ENCODE data around the gene AFAP1.

AFAP1 gene

GRCh38 chr4:7795983-7796382 is 143.7 kb downstream of the AFAP1 start:
- Histone ChIP-seq H3K36me3 (ENCODE audit: control insufficient read depth in 4 of 4, insufficient read depth in 4 of 4, low read length in 3 of 4) (no peaks in the 10 kb centered on the region), H3K27ac (ENCODE audit: insufficient read depth in 1 of 2, low read depth in 1 of 2, low read length in 2 of 2, poor library complexity in 1 of 2, severe bottlenecking in 2 of 2) (no peak overlapping the region), H3K9me3 (ENCODE audit: control extremely low read depth in 1 of 5, control insufficient read depth in 4 of 5, insufficient read depth in 2 of 5, low read depth in 1 of 5, low read length in 4 of 5) (peaks cover 0 to 3% (median 0%) of the 10 kb centered on the region in 5 experiments), H3K4me3 (ENCODE audit: control insufficient read depth in 1 of 7, extremely low read depth in 1 of 7, insufficient read depth in 4 of 7, low read depth in 2 of 7, low read length in 6 of 7) (no peak overlapping the region), H3K27me3 (replicated peaks in 2 of 5; ENCODE audit: control insufficient read depth in 4 of 5, insufficient read depth in 5 of 5, low read length in 4 of 5) (peaks cover 0 to 24% (median 8%) of the 10 kb centered on the region in 5 experiments), H3K4me1 (ENCODE audit: control extremely low read depth in 1 of 4, control insufficient read depth in 4 of 4, insufficient read depth in 4 of 4, low read length in 3 of 4) (peaks cover 0 to 7% (median 0%) of the 10 kb centered on the region in 4 experiments)
- no peak for DNase-seq
- POLR2A ChIA-PET, result no interaction called here
- 94% methylated on average over 3 of the region's 8 CpGs for WGBS (ENCODE audit: insufficient coverage)
- CTCF ChIA-PET, result interaction anchor here (1.0 to 2.2 kb wide), 2 partner anchors 8 to 35 kb away, joined by 4 to 10 read pairs; no protein-coding TSS in a partner anchor

- Histone ChIP-seq H3K36me3 (ENCODE audit: control insufficient read depth in 4 of 4, insufficient read depth in 4 of 4, low read length in 3 of 4) (no peaks in the 10 kb centered on the region), H3K27ac (ENCODE audit: insufficient read depth in 1 of 2, low read depth in 1 of 2, low read length in 2 of 2, poor library complexity in 1 of 2, severe bottlenecking in 2 of 2) (no peak overlapping the region), H3K27me3 (replicated peaks in 2 of 5; ENCODE audit: control insufficient read depth in 4 of 5, insufficient read depth in 5 of 5, low read length in 4 of 5) (peaks cover 0 to 11% (median 5%) of the 10 kb centered on the region in 5 experiments), H3K4me3 (ENCODE audit: control insufficient read depth in 1 of 7, extremely low read depth in 1 of 7, insufficient read depth in 4 of 7, low read depth in 2 of 7, low read length in 6 of 7) (no peak overlapping the region), H3K4me1 (ENCODE audit: control extremely low read depth in 1 of 4, control insufficient read depth in 4 of 4, insufficient read depth in 4 of 4, low read length in 3 of 4) (peaks cover 0 to 7% (median 0%) of the 10 kb centered on the region in 4 experiments), H3K9me3 (ENCODE audit: control extremely low read depth in 1 of 5, control insufficient read depth in 4 of 5, insufficient read depth in 2 of 5, low read depth in 1 of 5, low read length in 4 of 5) (peaks cover 0 to under 1% (median 0%) of the 10 kb centered on the region in 5 experiments)
- ChIA-PET CTCF (interaction anchor here (1.2 to 1.3 kb wide), 2 partner anchors 9 to 32 kb away, joined by 3 to 5 read pairs; no protein-coding TSS in a partner anchor), POLR2A (no interaction called here)
- 55% methylated on average over 6 of the region's 10 CpGs for WGBS (ENCODE audit: insufficient coverage)
- peak; percentile 33 to 65 (median 43) for DNase-seq
Observed at GRCh38 chr4:7793186-7793585, 146.5 kb downstream of the AFAP1 start.

GRCh38 chr4:7792616-7793015 is 147.0 kb downstream of the AFAP1 start:
- 100% methylated on average over 1 of the region's 8 CpGs for WGBS (ENCODE audit: insufficient coverage)
- H3K9me3 ChIP-seq (ENCODE audit: control extremely low read depth in 1 of 5, control insufficient read depth in 4 of 5, insufficient read depth in 2 of 5, low read depth in 1 of 5, low read length in 4 of 5), result no peaks in the 10 kb centered on the region
- no peaks in the 10 kb centered on the region for H3K36me3 ChIP-seq (ENCODE audit: control insufficient read depth in 4 of 4, insufficient read depth in 4 of 4, low read length in 3 of 4)
- no peak for DNase-seq
- CTCF ChIA-PET, result interaction anchor here (1.2 to 1.3 kb wide), 2 partner anchors 10 to 31 kb away, joined by 3 to 5 read pairs; no protein-coding TSS in a partner anchor
- H3K27me3 ChIP-seq (replicated peaks in 2 of 5; ENCODE audit: control insufficient read depth in 4 of 5, insufficient read depth in 5 of 5, low read length in 4 of 5), result peaks cover 0 to 11% (median 5%) of the 10 kb centered on the region in 5 experiments
- peaks cover 0 to 7% (median 0%) of the 10 kb centered on the region in 4 experiments for H3K4me1 ChIP-seq (ENCODE audit: control extremely low read depth in 1 of 4, control insufficient read depth in 4 of 4, insufficient read depth in 4 of 4, low read length in 3 of 4)
- POLR2A ChIA-PET, result interaction anchor here (0.6 kb wide), 1 partner anchor 11 kb away, joined by 5 read pairs; no protein-coding TSS in a partner anchor
- no peak overlapping the region for H3K27ac ChIP-seq (ENCODE audit: insufficient read depth in 1 of 2, low read depth in 1 of 2, low read length in 2 of 2, poor library complexity in 1 of 2, severe bottlenecking in 2 of 2)
- H3K4me3 ChIP-seq (ENCODE audit: control insufficient read depth in 1 of 7, extremely low read depth in 1 of 7, insufficient read depth in 4 of 7, low read depth in 2 of 7, low read length in 6 of 7), result no peak overlapping the region

- peaks cover 0 to 7% (median 0%) of the 10 kb centered on the region in 4 experiments for H3K4me1 ChIP-seq (ENCODE audit: control extremely low read depth in 1 of 4, control insufficient read depth in 4 of 4, insufficient read depth in 4 of 4, low read length in 3 of 4)
- H3K27ac ChIP-seq (ENCODE audit: insufficient read depth in 1 of 2, low read depth in 1 of 2, low read length in 2 of 2, poor library complexity in 1 of 2, severe bottlenecking in 2 of 2), result no peak overlapping the region
- H3K36me3 ChIP-seq (ENCODE audit: control insufficient read depth in 4 of 4, insufficient read depth in 4 of 4, low read length in 3 of 4), result no peaks in the 10 kb centered on the region
- no peaks in the 10 kb centered on the region for H3K9me3 ChIP-seq (ENCODE audit: control extremely low read depth in 1 of 5, control insufficient read depth in 4 of 5, insufficient read depth in 2 of 5, low read depth in 1 of 5, low read length in 4 of 5)
- DNase-seq, result no peak
- POLR2A ChIA-PET, result no interaction called here
- H3K27me3 ChIP-seq (replicated peaks in 2 of 5; ENCODE audit: control insufficient read depth in 4 of 5, insufficient read depth in 5 of 5, low read length in 4 of 5), result peaks cover 0 to 11% (median 5%) of the 10 kb centered on the region in 5 experiments
- CTCF ChIA-PET, result interaction anchor here (0.7 to 1.2 kb wide), 2 partner anchors 8 to 11 kb away, joined by 3 read pairs; no protein-coding TSS in a partner anchor
- no peak overlapping the region for H3K4me3 ChIP-seq (ENCODE audit: control insufficient read depth in 1 of 7, extremely low read depth in 1 of 7, insufficient read depth in 4 of 7, low read depth in 2 of 7, low read length in 6 of 7)
- 80% methylated on average over 1 of the region's 2 CpGs for WGBS (ENCODE audit: insufficient coverage)
Observed at GRCh38 chr4:7790999-7791398, 148.7 kb downstream of the AFAP1 start.

GRCh38 chr4:7790023-7790422 is 149.6 kb downstream of the AFAP1 start:
- DNase-seq, result no peak
- Histone ChIP-seq H3K4me1 (ENCODE audit: control extremely low read depth in 1 of 4, control insufficient read depth in 4 of 4, insufficient read depth in 4 of 4, low read length in 3 of 4) (peaks cover 0 to 7% (median 0%) of the 10 kb centered on the region in 4 experiments), H3K36me3 (ENCODE audit: control insufficient read depth in 4 of 4, insufficient read depth in 4 of 4, low read length in 3 of 4) (no peaks in the 10 kb centered on the region), H3K9me3 (ENCODE audit: control extremely low read depth in 1 of 5, control insufficient read depth in 4 of 5, insufficient read depth in 2 of 5, low read depth in 1 of 5, low read length in 4 of 5) (no peaks in the 10 kb centered on the region), H3K4me3 (ENCODE audit: control insufficient read depth in 1 of 7, extremely low read depth in 1 of 7, insufficient read depth in 4 of 7, low read depth in 2 of 7, low read length in 6 of 7) (no peak overlapping the region), H3K27me3 (replicated peaks in 2 of 5; ENCODE audit: control insufficient read depth in 4 of 5, insufficient read depth in 5 of 5, low read length in 4 of 5) (peaks cover 0 to 11% (median 5%) of the 10 kb centered on the region in 5 experiments), H3K27ac (ENCODE audit: insufficient read depth in 1 of 2, low read depth in 1 of 2, low read length in 2 of 2, poor library complexity in 1 of 2, severe bottlenecking in 2 of 2) (no peak overlapping the region)
- no CpG with 5 or more reads among the region's 2 CpGs for WGBS (ENCODE audit: insufficient coverage)
- ChIA-PET POLR2A (no interaction called here), CTCF (interaction anchor here (1.2 kb wide), 1 partner anchor 12 kb away, joined by 3 read pairs; no protein-coding TSS in a partner anchor)

- Histone ChIP-seq H3K27me3 (replicated peaks in 2 of 5; ENCODE audit: control insufficient read depth in 4 of 5, insufficient read depth in 5 of 5, low read length in 4 of 5) (peaks cover 0 to 11% (median 5%) of the 10 kb centered on the region in 5 experiments), H3K4me1 (ENCODE audit: control extremely low read depth in 1 of 4, control insufficient read depth in 4 of 4, insufficient read depth in 4 of 4, low read length in 3 of 4) (peaks cover 0 to 5% (median 0%) of the 10 kb centered on the region in 4 experiments), H3K27ac (ENCODE audit: insufficient read depth in 1 of 2, low read depth in 1 of 2, low read length in 2 of 2, poor library complexity in 1 of 2, severe bottlenecking in 2 of 2) (no peak overlapping the region), H3K36me3 (ENCODE audit: control insufficient read depth in 4 of 4, insufficient read depth in 4 of 4, low read length in 3 of 4) (no peaks in the 10 kb centered on the region), H3K9me3 (ENCODE audit: control extremely low read depth in 1 of 5, control insufficient read depth in 4 of 5, insufficient read depth in 2 of 5, low read depth in 1 of 5, low read length in 4 of 5) (no peaks in the 10 kb centered on the region), H3K4me3 (ENCODE audit: control insufficient read depth in 1 of 7, extremely low read depth in 1 of 7, insufficient read depth in 4 of 7, low read depth in 2 of 7, low read length in 6 of 7) (no peak overlapping the region)
- POLR2A ChIA-PET, result no interaction called here
- WGBS (ENCODE audit: insufficient coverage), result 96% methylated on average over 6 of the region's 13 CpGs
- DNase-seq, result no peak
- CTCF ChIA-PET, result no interaction called here
Observed at GRCh38 chr4:7788694-7789425, 150.8 kb downstream of the AFAP1 start.

- H3K27me3 ChIP-seq (replicated peaks in 2 of 5; ENCODE audit: control insufficient read depth in 4 of 5, insufficient read depth in 5 of 5, low read length in 4 of 5), result peaks cover 0 to 11% (median 5%) of the 10 kb centered on the region in 5 experiments
- no peak overlapping the region for H3K27ac ChIP-seq (ENCODE audit: insufficient read depth in 1 of 2, low read depth in 1 of 2, low read length in 2 of 2, poor library complexity in 1 of 2, severe bottlenecking in 2 of 2)
- H3K4me1 ChIP-seq (ENCODE audit: control extremely low read depth in 1 of 4, control insufficient read depth in 4 of 4, insufficient read depth in 4 of 4, low read length in 3 of 4), result no peaks in the 10 kb centered on the region
- 92% methylated on average over 5 of the region's 17 CpGs for WGBS (ENCODE audit: insufficient coverage)
- H3K9me3 ChIP-seq (ENCODE audit: control extremely low read depth in 1 of 5, control insufficient read depth in 4 of 5, insufficient read depth in 2 of 5, low read depth in 1 of 5, low read length in 4 of 5), result no peaks in the 10 kb centered on the region
- no peaks in the 10 kb centered on the region for H3K36me3 ChIP-seq (ENCODE audit: control insufficient read depth in 4 of 4, insufficient read depth in 4 of 4, low read length in 3 of 4)
- DNase-seq, result no peak
- CTCF ChIA-PET, result no interaction called here
- no peak overlapping the region for H3K4me3 ChIP-seq (ENCODE audit: control insufficient read depth in 1 of 7, extremely low read depth in 1 of 7, insufficient read depth in 4 of 7, low read depth in 2 of 7, low read length in 6 of 7)
- POLR2A ChIA-PET, result no interaction called here
Observed at GRCh38 chr4:7788193-7788592, 151.5 kb downstream of the AFAP1 start.
